Thoracic aorta (tissue), 2 donors: ENCODE measurements around the gene PDE3B. TPM values are rescaled to one million over a fixed set of nuclear protein-coding genes. Genes with fewer than 3 reads are reported as not detected.

Experiments used
- ATAC-seq: fragments of 150-250 bp; one replicate; pipeline ENCODE4 v1.8.0; 2017; ENCODE audit warnings: low read depth; ENCODE audit not compliant: insufficient number of reproducible peaks, low FRiP score
- DNase-seq: peaks from one replicate; pipeline ENCODE4 v3.0.0-alpha.2; 2020; ENCODE audit warnings: low spot score
- H3K27ac ChIP-seq, 2 donors: fragments of 200-600 bp; sonication (generic); 1 replicate in 1 of 2; 2 replicates in 1 of 2; pipeline ENCODE4 v1.5.1; 2016; ENCODE audit warnings: mild to moderate bottlenecking in 2 of 2, moderate library complexity in 2 of 2
- H3K27me3 ChIP-seq: fragments of 200-600 bp; sonication (generic); replicated peaks from 2 replicates; pipeline ENCODE4 v1.6.0; 2016; ENCODE audit warnings: mild to moderate bottlenecking; ENCODE audit not compliant: insufficient read depth
- H3K36me3 ChIP-seq: fragments of 200-600 bp; sonication (generic); one replicate; pipeline ENCODE4 v1.5.1; 2016
- H3K4me1 ChIP-seq, 2 donors: fragments of 200-600 bp; sonication (generic); 1 replicate in 1 of 2; 2 replicates in 1 of 2; pipeline versions ENCODE4 v1.5.1 to v1.6.0; 2016; ENCODE audit warnings: low read depth in 2 of 2, mild to moderate bottlenecking in 1 of 2; ENCODE audit not compliant: control insufficient read depth in 1 of 2
- H3K4me3 ChIP-seq: fragments of 200-600 bp; sonication (generic); 2 replicates; pipeline ENCODE4 v1.5.1; 2016; ENCODE audit warnings: mild to moderate bottlenecking
- H3K9me3 ChIP-seq: fragments of 200-600 bp; sonication (generic); 2 replicates; pipeline ENCODE4 v1.5.1; 2016
- total RNA-seq, 2 donors: library from RNA; depleted of rRNA; stranded (reverse); fragments of >200 nt; gene quantifications; one replicate each; pipeline versions ENCODE4 v1.1.0 to v1.2.3, GENCODE V29; 2016
- TF ChIP-seq, protein P1 (sequence below): fragments of 200-600 bp; sonication (generic); IDR thresholded peaks from one replicate; pipeline ENCODE4 v1.5.1; 2019; ENCODE audit warnings: antibody characterized with exemption

The PDE3B gene
- total RNA-seq, 2 donors from 2014 or later: 21.6 to 24.0 TPM

DNA sequence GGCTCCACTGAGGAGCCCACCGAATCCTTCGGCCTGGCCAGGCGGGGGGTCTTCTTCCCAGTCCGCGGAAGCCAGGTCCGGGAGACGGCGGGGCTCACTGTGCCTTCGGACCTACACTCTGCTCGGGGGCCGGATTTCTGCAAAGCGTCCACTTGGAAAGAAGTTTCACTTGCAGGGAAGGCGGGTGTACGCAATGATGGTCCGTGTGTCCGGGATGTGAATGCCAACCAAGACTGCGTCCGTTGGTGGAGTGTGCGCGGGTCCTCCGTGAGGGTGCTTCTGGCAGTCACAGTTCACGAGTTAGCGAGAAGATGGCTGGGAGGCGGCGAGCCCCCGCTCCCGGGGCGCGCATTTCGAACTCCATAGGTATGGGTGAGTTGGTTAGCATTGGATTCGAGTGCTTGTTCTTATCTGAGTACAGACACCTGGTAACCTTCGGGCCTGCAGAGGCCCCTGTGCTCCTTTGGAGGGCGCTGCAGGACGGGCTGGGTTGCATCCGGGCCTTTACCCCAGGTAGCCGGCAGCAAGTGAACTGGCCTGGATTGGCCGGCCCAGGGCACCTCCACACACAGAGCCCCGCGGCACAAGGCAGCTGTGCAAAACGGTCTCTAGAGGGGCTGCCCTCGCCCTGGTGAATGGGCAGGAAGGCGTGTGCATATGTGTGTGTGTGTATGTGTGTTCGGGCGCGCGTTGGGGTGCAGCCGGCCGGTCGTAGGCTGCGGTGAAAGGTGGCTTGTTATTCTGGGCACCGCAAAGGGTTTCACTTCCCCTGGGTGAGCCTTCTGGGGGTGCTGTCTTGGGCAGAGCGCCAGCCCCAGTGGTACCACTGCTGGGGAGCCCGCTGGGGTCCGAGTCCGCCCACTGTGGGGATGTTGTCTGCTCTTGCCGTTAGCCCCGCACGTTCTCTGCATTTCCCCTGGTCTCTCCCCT is 261.8 kb downstream of the PDE3B start:
- peak overlapping the region; percentile 79 for H3K4me3 ChIP-seq
- DNase-seq (no peak), ATAC-seq (peak; percentile 32)
- no peaks in the 10 kb centered on the region for H3K36me3 ChIP-seq
- TF ChIP-seq, protein P1, sequence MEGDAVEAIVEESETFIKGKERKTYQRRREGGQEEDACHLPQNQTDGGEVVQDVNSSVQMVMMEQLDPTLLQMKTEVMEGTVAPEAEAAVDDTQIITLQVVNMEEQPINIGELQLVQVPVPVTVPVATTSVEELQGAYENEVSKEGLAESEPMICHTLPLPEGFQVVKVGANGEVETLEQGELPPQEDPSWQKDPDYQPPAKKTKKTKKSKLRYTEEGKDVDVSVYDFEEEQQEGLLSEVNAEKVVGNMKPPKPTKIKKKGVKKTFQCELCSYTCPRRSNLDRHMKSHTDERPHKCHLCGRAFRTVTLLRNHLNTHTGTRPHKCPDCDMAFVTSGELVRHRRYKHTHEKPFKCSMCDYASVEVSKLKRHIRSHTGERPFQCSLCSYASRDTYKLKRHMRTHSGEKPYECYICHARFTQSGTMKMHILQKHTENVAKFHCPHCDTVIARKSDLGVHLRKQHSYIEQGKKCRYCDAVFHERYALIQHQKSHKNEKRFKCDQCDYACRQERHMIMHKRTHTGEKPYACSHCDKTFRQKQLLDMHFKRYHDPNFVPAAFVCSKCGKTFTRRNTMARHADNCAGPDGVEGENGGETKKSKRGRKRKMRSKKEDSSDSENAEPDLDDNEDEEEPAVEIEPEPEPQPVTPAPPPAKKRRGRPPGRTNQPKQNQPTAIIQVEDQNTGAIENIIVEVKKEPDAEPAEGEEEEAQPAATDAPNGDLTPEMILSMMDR: peak; percentile 54
- peaks cover 0 to 8% of the 10 kb centered on the region in 2 donors for H3K4me1 ChIP-seq
- H3K27ac ChIP-seq: peak overlapping the region in 1 of 2 donors; percentile 28
- no peaks in the 10 kb centered on the region for H3K27me3 ChIP-seq
- no peaks in the 10 kb centered on the region for H3K9me3 ChIP-seq

DNA sequence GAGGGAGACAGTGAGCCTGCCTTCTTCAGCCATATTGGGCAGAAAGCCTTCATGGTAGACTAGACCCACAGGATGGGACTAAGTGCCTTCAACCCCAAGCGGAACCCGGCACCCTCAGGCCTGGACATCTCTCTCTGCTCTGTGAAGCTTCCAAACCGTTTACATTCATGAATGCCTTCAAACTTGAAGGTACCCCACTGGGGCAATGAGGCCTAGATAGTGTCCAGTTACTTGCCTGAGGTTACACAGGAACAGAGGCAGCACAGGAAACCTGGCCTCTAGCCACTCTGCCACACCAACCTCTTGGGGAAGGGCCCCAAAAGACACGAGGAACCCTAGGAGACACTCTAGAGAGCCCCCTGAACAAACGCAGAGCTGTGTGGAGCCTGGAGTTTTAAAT is 263.0 kb downstream of the PDE3B start:
- DNase-seq (no peak), ATAC-seq (no peak)
- TF ChIP-seq, protein P1: no peak
- Histone ChIP-seq H3K27ac (no peak overlapping the region), H3K9me3 (no peaks in the 10 kb centered on the region), H3K4me3 (no peak overlapping the region), H3K4me1 (peaks cover 0 to 8% of the 10 kb centered on the region in 2 donors), H3K36me3 (no peaks in the 10 kb centered on the region), H3K27me3 (no peaks in the 10 kb centered on the region)

DNA sequence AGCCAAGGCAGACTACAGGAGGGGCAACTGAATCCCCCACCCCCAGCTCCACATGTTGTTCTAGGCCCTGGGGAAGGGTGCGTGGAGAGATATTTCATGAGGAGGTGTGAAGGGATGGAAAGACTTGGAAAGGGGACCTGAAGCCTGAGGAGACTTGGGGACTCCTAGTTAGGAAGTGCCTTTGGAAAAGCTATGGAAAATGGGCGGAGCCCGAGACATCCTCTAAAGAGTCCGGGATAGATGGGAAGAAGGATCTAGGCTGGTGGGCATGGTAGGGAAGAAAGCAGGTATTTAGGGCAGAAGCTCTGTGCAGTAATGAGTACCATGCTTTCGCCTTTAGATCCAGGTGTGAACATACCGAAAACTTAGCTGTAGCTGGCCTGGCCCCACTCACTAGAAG is 263.4 kb downstream of the PDE3B start:
- TF ChIP-seq, protein P1: no peak
- no peaks in the 10 kb centered on the region for H3K36me3 ChIP-seq
- H3K9me3 ChIP-seq: no peaks in the 10 kb centered on the region
- H3K27me3 ChIP-seq: no peaks in the 10 kb centered on the region
- no peak overlapping the region for H3K4me3 ChIP-seq
- peaks cover 0 to 8% of the 10 kb centered on the region in 2 donors for H3K4me1 ChIP-seq
- H3K27ac ChIP-seq: no peak overlapping the region
- ATAC-seq: no peak
- no peak for DNase-seq

DNA sequence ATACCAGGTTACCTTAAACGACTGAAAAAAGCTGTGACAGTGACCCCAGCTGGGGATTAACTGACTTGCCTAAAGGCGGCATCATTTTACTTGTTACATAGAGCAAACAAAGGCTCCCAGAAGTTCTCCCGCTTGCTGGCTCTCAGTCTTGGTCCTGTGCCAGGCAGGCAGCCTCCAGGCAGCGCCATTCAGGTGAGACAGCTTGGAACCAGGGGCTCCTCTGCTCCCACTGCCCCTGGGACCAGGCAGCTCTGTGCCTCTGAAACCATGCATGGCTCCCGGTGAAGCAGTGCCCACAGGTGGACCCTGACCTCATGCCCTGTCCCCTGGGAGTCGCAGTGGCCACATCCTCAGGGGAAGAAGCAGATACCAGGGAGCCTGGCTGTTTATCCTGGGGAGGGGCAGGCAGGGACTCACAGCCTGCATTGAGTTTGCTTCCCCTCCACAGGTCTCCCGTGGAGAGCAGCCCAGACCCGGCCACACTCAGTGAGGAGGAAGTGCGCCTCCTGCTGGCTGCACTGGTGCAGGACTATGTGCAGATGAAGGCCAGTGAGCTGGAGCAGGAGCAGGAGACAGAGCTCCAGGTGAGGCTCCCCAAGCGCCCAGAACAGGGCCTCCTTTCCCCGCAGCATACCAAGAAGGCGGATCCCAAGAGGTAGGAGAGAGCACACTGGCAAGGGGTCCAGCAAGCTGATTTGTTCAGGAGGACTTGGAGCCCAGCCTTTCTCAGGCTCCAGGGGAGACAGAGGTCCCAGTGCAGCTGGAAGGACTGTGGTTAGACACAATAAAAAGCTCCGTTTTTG is 264.0 kb downstream of the PDE3B start:
- Histone ChIP-seq H3K9me3 (no peaks in the 10 kb centered on the region), H3K4me1 (peaks cover 0 to 8% of the 10 kb centered on the region in 2 donors), H3K36me3 (no peaks in the 10 kb centered on the region), H3K27ac (no peak overlapping the region), H3K27me3 (no peaks in the 10 kb centered on the region), H3K4me3 (no peak overlapping the region)
- peak; percentile 33 for DNase-seq
- TF ChIP-seq, protein P1: peak; percentile 78
- no peak for ATAC-seq
